Activated naive CD4-positive, alpha-beta T cell treated with Interleukin-2 at 50 U/mL for 16 hours (primary cell): ENCODE results near the gene SLC9A8.
"Not testable (repeated sequence)": the region's sequence is repeated elsewhere in the genome, so short reads cannot be mapped to it uniquely, and the experiment has no call there.

Experiments used
- DNase-seq: peaks from one replicate; pipeline ENCODE4 v3.0.0-alpha.2; 2020

SLC9A8 gene

DNA sequence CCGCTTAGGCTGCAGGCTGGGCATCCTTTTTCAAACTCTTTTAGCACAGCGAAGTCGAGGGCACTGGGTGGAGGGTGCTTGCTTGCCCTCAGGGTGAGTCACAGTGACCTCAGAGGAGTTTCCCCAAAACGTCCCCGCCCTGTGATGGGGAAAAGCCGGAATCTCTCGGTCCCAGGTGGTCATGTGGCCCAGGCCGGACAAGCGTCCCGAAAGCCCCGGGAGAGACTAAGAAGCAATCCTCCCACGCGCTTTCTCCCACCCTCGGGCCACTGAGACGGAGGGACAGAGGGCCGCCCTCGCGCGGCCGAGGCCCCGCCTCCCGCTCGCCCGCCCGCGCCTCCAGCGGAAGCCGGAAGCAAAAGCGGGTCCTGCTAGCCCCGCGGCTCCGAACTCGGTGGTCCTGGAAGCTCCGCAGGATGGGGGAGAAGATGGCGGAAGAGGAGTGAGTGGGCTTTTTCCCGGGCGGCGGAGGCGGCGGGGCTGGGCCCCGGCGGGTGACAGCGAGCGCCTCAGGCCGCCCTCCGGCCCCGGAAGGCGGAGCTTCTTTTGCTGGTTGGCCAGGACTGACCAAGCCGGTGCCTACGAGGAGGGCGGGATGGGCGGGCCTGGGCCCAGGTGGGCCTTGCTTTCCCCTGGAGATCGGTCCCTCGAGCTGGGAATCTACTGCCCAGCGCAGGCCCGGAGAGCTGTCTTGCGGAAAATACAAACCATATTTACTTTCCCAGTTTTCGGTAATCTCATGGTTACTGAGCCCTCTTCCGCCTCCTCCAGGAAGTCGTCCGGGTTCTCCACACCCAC is at the start of gene SLC9A8:
SLC9A8 (plus strand) TSS at position 322 of the 798 bp plus-strand sequence; CDS start at position 417, 95 bp downstream.
- peak; percentile 86 for DNase-seq

- no peak for DNase-seq
Observed at GRCh38 chr20:49762940-49763766, 49.5 kb upstream of the SLC9A8 start.

- DNase-seq = no peak
Observed at GRCh38 chr20:49765413-49765736, 47.3 kb upstream of the SLC9A8 start.

DNA sequence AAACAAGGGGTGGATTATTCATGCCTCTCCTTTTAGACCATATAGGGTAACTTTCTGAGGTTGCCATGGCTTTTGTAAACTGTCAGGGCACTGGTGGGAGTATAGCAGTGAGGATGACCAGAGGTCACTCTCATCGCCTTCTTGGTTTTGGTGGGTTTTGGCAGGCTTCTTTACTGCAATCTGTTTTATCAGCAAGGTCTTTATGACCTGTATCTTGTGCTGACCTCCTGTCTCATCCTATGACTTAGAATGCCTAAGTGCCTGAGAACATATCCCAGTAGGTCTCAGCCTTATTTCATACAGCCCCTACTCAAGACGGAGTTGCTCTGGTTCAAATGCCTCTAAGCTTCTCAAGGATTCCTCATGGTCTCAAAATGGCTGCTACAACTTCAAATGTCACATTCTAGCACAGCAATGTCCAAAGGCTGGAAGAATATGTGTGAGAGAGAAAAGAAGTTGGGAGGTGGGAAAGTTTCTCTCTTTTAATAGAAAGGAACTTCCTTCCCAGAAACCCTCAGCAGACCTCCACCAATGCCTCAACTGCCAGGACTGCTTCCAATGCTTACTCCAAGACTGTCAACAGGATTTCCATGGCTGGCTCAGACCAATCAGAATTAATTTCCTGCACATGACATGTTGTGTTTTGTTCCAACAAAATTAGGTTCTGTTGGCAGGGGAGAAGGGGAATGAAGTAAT is 46.6 kb upstream of the SLC9A8 start:
- DNase-seq = no peak

- no peak for DNase-seq
Observed at GRCh38 chr20:49766979-49767521, 45.6 kb upstream of the SLC9A8 start.

DNA sequence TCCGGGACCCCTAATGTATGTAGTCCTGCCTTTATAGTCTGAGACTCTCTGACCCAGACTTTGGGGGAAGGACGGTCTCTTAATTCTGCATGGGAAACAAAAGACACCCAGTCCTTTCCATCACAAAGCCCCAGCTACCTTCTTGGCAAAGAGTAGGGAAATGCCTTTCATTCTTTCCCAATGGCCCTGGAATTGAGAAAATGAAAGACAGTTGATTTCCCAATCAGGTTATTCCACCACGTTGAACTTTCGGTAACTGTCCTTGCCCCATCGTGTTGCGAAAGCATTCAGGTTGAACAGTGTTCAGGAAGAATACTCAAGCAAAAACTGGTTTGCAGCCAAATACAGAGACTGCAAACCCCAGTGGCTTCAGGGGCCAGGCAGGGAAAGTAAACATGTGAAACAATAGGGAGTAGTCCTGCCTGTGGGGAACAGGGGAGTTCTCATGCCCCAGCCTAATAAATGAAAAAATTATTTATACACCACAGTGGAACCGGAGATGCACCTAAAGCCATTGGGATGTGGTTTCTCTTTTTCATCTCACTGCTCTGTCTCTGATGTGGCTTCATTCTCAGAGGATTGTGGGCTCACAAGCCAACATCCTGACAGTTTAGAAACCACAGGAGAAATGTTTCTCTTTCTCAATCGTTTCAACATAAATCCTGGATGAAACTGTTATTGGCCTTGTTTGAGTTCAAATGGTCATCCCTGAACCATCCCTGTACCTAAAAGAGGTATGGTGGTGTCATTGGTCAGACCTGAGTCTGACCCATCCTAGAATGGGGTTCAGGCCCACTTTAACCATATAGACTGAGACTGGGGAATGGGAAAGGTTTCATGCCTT is 44.2 kb upstream of the SLC9A8 start:
- no peak for DNase-seq

GRCh38 chr20:49769048-49769581 is 43.5 kb upstream of the SLC9A8 start:
- no peak for DNase-seq

- DNase-seq = no peak
Observed at GRCh38 chr20:49770634-49771033, 42.0 kb upstream of the SLC9A8 start.

- not testable (repeated sequence) for DNase-seq
Observed at GRCh38 chr20:49774213-49774612, 38.4 kb upstream of the SLC9A8 start.

GRCh38 chr20:49775229-49775693 is 37.4 kb upstream of the SLC9A8 start:
- no peak for DNase-seq

GRCh38 chr20:49779972-49780371 is 32.7 kb upstream of the SLC9A8 start:
- DNase-seq = no peak

- DNase-seq = no peak
Observed at GRCh38 chr20:49781676-49782075, 31.0 kb upstream of the SLC9A8 start.

DNA sequence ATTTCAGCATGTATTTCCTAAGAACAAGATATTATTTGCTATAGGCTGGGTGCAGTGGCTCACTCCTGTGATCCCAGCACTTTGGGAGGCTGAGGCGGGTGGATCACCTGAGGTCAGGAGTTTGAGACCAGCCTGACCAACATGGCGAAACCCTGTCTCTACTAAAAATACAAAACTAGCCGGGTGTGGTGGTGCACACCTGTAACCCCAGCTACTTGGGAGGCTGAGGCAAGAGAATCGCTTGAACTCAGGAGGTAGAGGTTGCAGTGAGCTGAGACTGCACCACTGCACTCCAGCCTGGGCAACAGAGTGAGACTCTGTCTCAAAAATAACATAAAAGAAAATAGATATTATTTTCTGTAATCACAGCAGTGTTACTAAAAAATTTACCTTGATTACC is 30.2 kb upstream of the SLC9A8 start:
- DNase-seq = not testable (repeated sequence)

DNA sequence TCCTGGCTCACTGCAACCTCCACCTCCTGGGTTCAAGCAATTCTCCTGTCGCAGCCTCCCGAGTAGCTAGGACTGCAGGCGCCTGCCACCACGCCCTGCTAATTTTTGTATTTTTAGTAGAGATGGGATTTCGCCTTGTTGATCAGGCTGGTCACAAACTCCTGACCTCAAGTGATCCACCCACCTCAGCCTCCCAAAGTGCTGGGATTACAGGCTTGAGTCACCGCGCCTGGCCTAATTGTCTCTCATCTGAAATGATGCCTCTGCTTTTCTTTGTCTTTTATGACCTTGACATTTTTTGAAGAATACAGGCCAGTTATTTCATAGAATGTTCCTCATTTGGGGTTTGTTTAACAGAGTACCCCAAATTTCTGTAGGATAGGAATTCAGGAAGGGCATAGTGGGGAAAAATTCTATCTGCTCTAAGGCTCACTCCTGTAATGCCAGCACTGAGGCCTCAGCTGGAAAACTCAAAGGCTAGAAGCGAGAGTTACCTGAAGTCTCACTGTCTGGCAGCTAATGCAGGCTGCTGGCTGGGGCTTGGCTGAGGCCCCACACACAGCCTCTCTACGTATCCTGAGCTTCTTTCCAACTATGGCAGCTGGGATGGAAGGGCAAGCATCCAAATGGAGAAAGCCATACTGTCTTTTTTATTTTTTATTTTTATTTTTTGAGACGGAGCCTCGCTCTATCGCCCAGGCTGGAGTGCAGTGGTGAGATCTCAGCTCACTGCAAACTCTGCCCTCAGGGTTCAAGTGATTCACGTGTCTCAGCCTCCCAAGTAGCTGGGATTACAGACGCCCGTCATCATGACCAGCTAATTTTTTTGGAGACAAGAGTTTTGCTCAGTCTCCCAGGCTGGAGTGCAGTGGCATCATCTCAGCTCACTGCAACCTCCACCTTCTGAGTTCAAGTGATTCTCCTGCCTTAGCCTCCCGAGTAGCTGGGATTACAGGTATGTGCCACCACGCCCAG is 29.3 kb upstream of the SLC9A8 start:
- not testable (repeated sequence) for DNase-seq

GRCh38 chr20:49784291-49784690 is 28.3 kb upstream of the SLC9A8 start:
- DNase-seq = no peak

GRCh38 chr20:49785149-49785851 is 27.3 kb upstream of the SLC9A8 start:
- no peak for DNase-seq

DNA sequence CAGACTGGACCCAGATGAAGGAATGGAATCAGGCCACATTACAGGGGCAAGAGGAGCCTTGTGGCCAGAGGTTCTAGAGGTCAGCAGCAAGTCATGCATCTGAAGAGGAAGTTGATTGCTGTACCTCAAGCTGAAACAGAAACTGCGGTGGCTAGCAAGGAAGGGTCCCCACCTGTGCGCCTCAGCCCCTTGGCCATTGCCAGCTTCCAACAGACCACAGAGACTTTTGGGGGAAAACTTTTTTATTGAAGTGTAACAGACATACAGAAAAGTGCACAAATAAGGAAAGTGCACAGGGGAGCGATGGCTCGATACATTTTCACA is 26.8 kb upstream of the SLC9A8 start:
- no peak for DNase-seq

- no peak for DNase-seq
Observed at GRCh38 chr20:49786196-49786595, 26.4 kb upstream of the SLC9A8 start.

- DNase-seq = no peak
Observed at GRCh38 chr20:49786668-49787370, 25.8 kb upstream of the SLC9A8 start.
